HCT116 (cell line): ENCODE results near the gene ARL2. TPM values are rescaled to one million over a fixed set of nuclear protein-coding genes. Genes with fewer than 3 reads are reported as not detected.
A peak's percentile ranks its signal among the peaks of the same experiment; 100 is the strongest.

Experiments used
- ATAC-seq: fragments of 200-7000 bp; cut with Tn5 transposase; 2 replicates; pipeline ENCODE4 v1.9.1; 2020; ENCODE audit warnings: mild to moderate bottlenecking, moderate library complexity
- BruUV-seq: library from RNA; stranded (reverse); fragments of 400-500 nt; replicated peaks from 2 replicates; lab custom pipeline; 2021; lab: Mats Ljungman, UMichigan
- CTCF ChIA-PET: fragments of 300-600 bp; sonication (Branson Sonifier 250); formaldehyde crosslinking; loops from one replicate; lab custom pipeline; 2021; ENCODE audit warnings: antibody characterized with exemption; lab: Charles Lee
- POLR2A ChIA-PET: fragments of 300-600, 350-600 bp; sonication (Branson Sonifier 250); formaldehyde crosslinking; loops from one replicate; lab custom pipeline; 2021; ENCODE audit warnings: antibody characterized with exemption; lab: Charles Lee
- RAD21 ChIA-PET, 2 experiments: fragments of 300-600 bp; sonication (Branson Sonifier 250); formaldehyde crosslinking; loops; one replicate each; lab custom pipeline; 2023; ENCODE audit warnings: low total read pairs in 2 of 2; ENCODE audit not compliant: uncharacterized antibody in 2 of 2, unreplicated experiment in 2 of 2, low non-redundant PET in 1 of 2; lab: Charles Lee
- DNase-seq: peaks from one replicate; pipeline ENCODE4 v3.0.0-alpha.2; 2010; ENCODE audit warnings: low read depth, low spot score
- H2AFZ ChIP-seq: fragments of 200-600 bp; shearing (Covaris generic), sonication (generic); 2 replicates; pipeline ENCODE4 v1.6.1; 2017; ENCODE audit warnings: low read depth, mixed run types, mixed read lengths, antibody characterized with exemption, low read length; ENCODE audit not compliant: poor library complexity, severe bottlenecking
- H3K27ac ChIP-seq: 2 replicates; pipeline ENCODE4 v1.5.1; 2012; ENCODE audit warnings: low read depth, low read length
- H3K27me3 ChIP-seq: fragments of 200-600 bp; sonication (generic); 2 replicates; pipeline ENCODE4 v1.6.1; 2016; ENCODE audit warnings: mixed run types, low read length, mixed read lengths; ENCODE audit not compliant: insufficient read depth
- H3K36me3 ChIP-seq, 2 experiments: fragments of 200-500 bp in 1 of 2; fragments of 200-600 bp in 1 of 2; sonication (Bioruptor generic) in 1 of 2; sonication (generic) in 1 of 2; 2 replicates each; pipeline versions ENCODE4 v1.5.1 to v1.6.1; 2014 to 2016; ENCODE audit warnings: low read length in 2 of 2, inconsistent platforms in 1 of 2, mixed read lengths in 1 of 2, mixed run types in 1 of 2; ENCODE audit not compliant: insufficient read depth in 2 of 2, control insufficient read depth in 1 of 2
- H3K4me1 ChIP-seq, 2 experiments: fragments of 200-600 bp in 1 of 2; sonication (generic) in 1 of 2; 2 replicates each; pipeline versions ENCODE4 v1.5.1 to v1.6.1; 2012 to 2017; ENCODE audit warnings: low read length in 2 of 2, inconsistent platforms in 1 of 2, mild to moderate bottlenecking in 1 of 2, mixed read lengths in 1 of 2, mixed run types in 1 of 2, moderate library complexity in 1 of 2; ENCODE audit not compliant: insufficient read depth in 2 of 2, control insufficient read depth in 1 of 2
- H3K4me2 ChIP-seq: fragments of 200-600 bp; sonication (generic); 2 replicates; pipeline ENCODE4 v1.6.1; 2017; ENCODE audit warnings: mixed run types, low read length, mixed read lengths
- H3K4me3 ChIP-seq, 2 experiments: fragments of 200-600 bp in 1 of 2; sonication (generic) in 1 of 2; replicated peaks in 1 of 2; 2 replicates each; pipeline ENCODE4 v1.5.1; 2011 to 2016; ENCODE audit warnings: low read length in 2 of 2, control low read depth in 1 of 2, low read depth in 1 of 2, mild to moderate bottlenecking in 1 of 2, mixed read lengths in 1 of 2, mixed run types in 1 of 2
- H3K79me2 ChIP-seq: fragments of 200-600 bp; sonication (generic); 2 replicates; pipeline ENCODE4 v1.6.1; 2017; ENCODE audit warnings: mild to moderate bottlenecking, mixed run types, low read length, moderate library complexity, mixed read lengths; ENCODE audit not compliant: insufficient read depth
- H3K9ac ChIP-seq: fragments of 200-600 bp; sonication (generic); 2 replicates; pipeline ENCODE4 v1.6.1; 2016; ENCODE audit warnings: low read length, mixed read lengths
- H3K9me2 ChIP-seq: fragments of 200-600 bp; sonication (generic), shearing (Covaris generic); 2 replicates; pipeline ENCODE4 v1.6.1; 2017; ENCODE audit warnings: mixed run types, mild to moderate bottlenecking, moderate library complexity; ENCODE audit not compliant: insufficient read depth
- H3K9me3 ChIP-seq, 2 experiments: fragments of 200-500 bp in 1 of 2; fragments of 200-600 bp in 1 of 2; sonication (Bioruptor generic) in 1 of 2; sonication (generic) in 1 of 2; 2 replicates each; pipeline ENCODE4 v1.6.1; 2014 to 2017; ENCODE audit warnings: low read length in 2 of 2, mixed read lengths in 2 of 2, inconsistent platforms in 1 of 2, low read depth in 1 of 2, mild to moderate bottlenecking in 1 of 2, mixed run types in 1 of 2, moderate library complexity in 1 of 2; ENCODE audit not compliant: control insufficient read depth in 1 of 2, insufficient read depth in 1 of 2
- H4K20me1 ChIP-seq: fragments of 200-600 bp; sonication (generic), shearing (Covaris generic); 2 replicates; pipeline ENCODE4 v1.6.1; 2017; ENCODE audit warnings: mixed run types, mild to moderate bottlenecking, moderate library complexity; ENCODE audit not compliant: insufficient read depth
- CEBPB ChIP-seq: IDR thresholded peaks from 2 replicates; pipeline ENCODE4 v1.6.1; 2012; ENCODE audit warnings: low read depth
- EGR1 ChIP-seq: IDR thresholded peaks from 2 replicates; pipeline ENCODE4 v1.6.1; 2012; ENCODE audit warnings: low read depth
- ELF1 ChIP-seq: IDR thresholded peaks from 2 replicates; pipeline ENCODE4 v1.6.1; 2012; ENCODE audit warnings: low read depth, borderline replicate concordance
- EZH2 ChIP-seq: fragments of 200-600 bp; sonication (generic); IDR thresholded peaks from 2 replicates; pipeline ENCODE4 v1.6.1; 2017; ENCODE audit warnings: antibody characterized with exemption, mixed run types
- FOSL1 ChIP-seq: IDR thresholded peaks from 2 replicates; pipeline ENCODE4 v1.6.1; 2012; ENCODE audit warnings: low read depth
- JUND ChIP-seq: IDR thresholded peaks from 2 replicates; pipeline ENCODE4 v1.6.1; 2012
- POLR2A ChIP-seq: IDR thresholded peaks from 2 replicates; pipeline ENCODE4 v1.7.0; 2011; ENCODE audit warnings: borderline replicate concordance; ENCODE audit not compliant: insufficient read depth, insufficient read length; ENCODE audit errors: extremely low read depth
- POLR2AphosphoS5 ChIP-seq: IDR thresholded peaks from 2 replicates; pipeline ENCODE4 v1.6.1; 2011; ENCODE audit warnings: mild to moderate bottlenecking, low read depth, low read length, moderate library complexity
- RAD21 ChIP-seq: IDR thresholded peaks from 2 replicates; pipeline ENCODE4 v1.6.1; 2012; ENCODE audit warnings: low read depth, mild to moderate bottlenecking
- SIN3A ChIP-seq: IDR thresholded peaks from 2 replicates; pipeline ENCODE4 v1.6.1; 2012; ENCODE audit warnings: low read depth
- SP1 ChIP-seq: IDR thresholded peaks from 2 replicates; pipeline ENCODE4 v1.6.1; 2012; ENCODE audit warnings: low read depth
- TCF7L2 ChIP-seq: IDR thresholded peaks from 2 replicates; pipeline ENCODE4 v1.7.0; 2011; ENCODE audit warnings: borderline replicate concordance, inconsistent platforms; ENCODE audit not compliant: insufficient read depth, insufficient read length; ENCODE audit errors: extremely low read depth
- ZNF274 ChIP-seq: fragments of 200-500 bp; sonication (Bioruptor generic); IDR thresholded peaks from 2 replicates; pipeline ENCODE4 v1.6.1; 2014; ENCODE audit warnings: mild to moderate bottlenecking, low read depth, low read length, inconsistent platforms
- intact Hi-C: fragments of 100-400 bp; cut with micrococcal nuclease; formaldehyde crosslinking; loops from 2 replicates; pipeline ENCODE4 v1.10.0; 2022
- total RNA-seq: library from RNA; stranded (reverse); gene quantifications from one replicate; pipeline ENCODE4 v1.2.1, GENCODE V29; 2021; ENCODE audit not compliant: unreplicated experiment
- TF ChIP-seq, protein P1 (sequence below), 3 experiments: fragments of 200-600 bp in 1 of 3; sonication (generic) in 1 of 3; IDR thresholded peaks in 2 of 3; conservative IDR thresholded peaks in 1 of 3; 2 replicates each; pipeline ENCODE4 v1.5.1; 2012 to 2017; ENCODE audit warnings: low read depth in 2 of 3, low read length in 2 of 3, antibody characterized with exemption in 1 of 3, borderline replicate concordance in 1 of 3, control low read depth in 1 of 3, mild to moderate bottlenecking in 1 of 3, mixed read lengths in 1 of 3, mixed run types in 1 of 3, moderate library complexity in 1 of 3; ENCODE audit not compliant: insufficient read depth in 1 of 3
- TF ChIP-seq, protein P2 (sequence below): IDR thresholded peaks from 2 replicates; pipeline ENCODE4 v1.6.1; 2012
- TF ChIP-seq, protein P3 (sequence below): IDR thresholded peaks from 2 replicates; pipeline ENCODE4 v1.6.1; 2012
- TF ChIP-seq, protein P4 (sequence below): IDR thresholded peaks from 2 replicates; pipeline ENCODE4 v1.6.1; 2011; ENCODE audit warnings: mild to moderate bottlenecking, low read length, moderate library complexity; ENCODE audit not compliant: insufficient replicate concordance; ENCODE audit errors: extremely low read depth
- TF ChIP-seq, protein P5 (sequence below): IDR thresholded peaks from 2 replicates; pipeline ENCODE4 v1.6.1; 2012; ENCODE audit warnings: low read depth

Gene ARL2
- total RNA-seq, 1 experiment from 2014 or later = 68.7 TPM

DNA sequence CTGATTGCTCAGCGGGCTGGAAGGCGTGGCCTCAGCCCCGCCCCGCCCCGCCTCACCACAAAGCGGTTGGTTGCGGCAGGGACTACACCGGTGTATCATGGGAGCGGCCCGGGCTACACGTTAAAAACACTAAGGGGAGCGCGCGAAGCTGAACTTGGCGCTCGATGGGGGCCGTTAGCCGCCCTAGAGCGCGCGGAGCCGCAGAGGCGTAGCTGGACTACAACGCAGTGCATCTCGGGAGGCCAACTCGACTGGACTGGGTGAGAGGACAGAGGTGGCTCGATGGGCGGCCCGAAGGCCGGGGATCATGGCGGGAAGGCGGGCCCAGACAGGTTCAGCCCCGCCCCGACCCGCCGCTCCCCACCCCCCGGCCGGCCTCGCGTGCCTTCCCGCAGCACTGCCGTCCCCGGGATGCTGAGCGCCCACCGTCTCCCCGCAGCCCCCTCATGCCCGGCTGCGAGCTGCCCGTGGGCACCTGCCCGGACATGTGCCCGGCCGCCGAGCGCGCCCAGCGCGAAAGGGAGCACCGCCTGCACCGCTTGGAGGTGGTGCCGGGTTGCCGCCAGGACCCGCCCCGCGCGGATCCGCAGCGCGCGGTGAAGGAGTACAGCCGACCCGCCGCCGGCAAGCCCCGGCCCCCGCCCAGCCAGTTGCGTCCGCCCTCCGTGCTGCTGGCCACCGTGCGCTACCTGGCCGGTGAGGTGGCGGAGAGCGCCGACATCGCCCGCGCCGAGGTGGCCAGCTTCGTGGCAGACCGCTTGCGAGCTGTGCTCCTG, 27.1 kb downstream of the ARL2 start, which contains the start of gene SAC3D1:
SAC3D1 (plus strand) TSS at position 364 of the 776 bp plus-strand sequence; CDS start at position 447, 83 bp downstream.
- no peaks in the 10 kb centered on the region for H3K9me2 ChIP-seq
- H3K36me3 ChIP-seq = peaks cover 2 to 8% of the 10 kb centered on the region in 2 experiments; a peak in 2 of 4 replicates
- no peaks in the 10 kb centered on the region for H4K20me1 ChIP-seq
- no peak for TF ChIP-seq RAD21
- TF ChIP-seq, protein P1, sequence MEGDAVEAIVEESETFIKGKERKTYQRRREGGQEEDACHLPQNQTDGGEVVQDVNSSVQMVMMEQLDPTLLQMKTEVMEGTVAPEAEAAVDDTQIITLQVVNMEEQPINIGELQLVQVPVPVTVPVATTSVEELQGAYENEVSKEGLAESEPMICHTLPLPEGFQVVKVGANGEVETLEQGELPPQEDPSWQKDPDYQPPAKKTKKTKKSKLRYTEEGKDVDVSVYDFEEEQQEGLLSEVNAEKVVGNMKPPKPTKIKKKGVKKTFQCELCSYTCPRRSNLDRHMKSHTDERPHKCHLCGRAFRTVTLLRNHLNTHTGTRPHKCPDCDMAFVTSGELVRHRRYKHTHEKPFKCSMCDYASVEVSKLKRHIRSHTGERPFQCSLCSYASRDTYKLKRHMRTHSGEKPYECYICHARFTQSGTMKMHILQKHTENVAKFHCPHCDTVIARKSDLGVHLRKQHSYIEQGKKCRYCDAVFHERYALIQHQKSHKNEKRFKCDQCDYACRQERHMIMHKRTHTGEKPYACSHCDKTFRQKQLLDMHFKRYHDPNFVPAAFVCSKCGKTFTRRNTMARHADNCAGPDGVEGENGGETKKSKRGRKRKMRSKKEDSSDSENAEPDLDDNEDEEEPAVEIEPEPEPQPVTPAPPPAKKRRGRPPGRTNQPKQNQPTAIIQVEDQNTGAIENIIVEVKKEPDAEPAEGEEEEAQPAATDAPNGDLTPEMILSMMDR (IDR thresholded peaks at IDR 0.05 in 2 of 3, conservative IDR thresholded peaks at IDR 0.05 in 1 of 3; ENCODE audit: borderline replicate concordance in 1 of 3, insufficient read depth in 1 of 3, low read depth in 2 of 3, low read length in 2 of 3) = no peak
- TF ChIP-seq TCF7L2 = peak; percentile 8
- TF ChIP-seq FOSL1 = no peak
- TF ChIP-seq, protein P2, sequence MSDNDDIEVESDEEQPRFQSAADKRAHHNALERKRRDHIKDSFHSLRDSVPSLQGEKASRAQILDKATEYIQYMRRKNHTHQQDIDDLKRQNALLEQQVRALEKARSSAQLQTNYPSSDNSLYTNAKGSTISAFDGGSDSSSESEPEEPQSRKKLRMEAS = peak; percentile 84
- TF ChIP-seq ZNF274 = no peak
- no peak for TF ChIP-seq CEBPB
- TF ChIP-seq SIN3A = peak; percentile 40; the same call in 1 of the 2 replicates
- TF ChIP-seq, protein P3, sequence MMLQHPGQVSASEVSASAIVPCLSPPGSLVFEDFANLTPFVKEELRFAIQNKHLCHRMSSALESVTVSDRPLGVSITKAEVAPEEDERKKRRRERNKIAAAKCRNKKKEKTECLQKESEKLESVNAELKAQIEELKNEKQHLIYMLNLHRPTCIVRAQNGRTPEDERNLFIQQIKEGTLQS = no peak
- no peak for TF ChIP-seq ELF1
- TF ChIP-seq, protein P4, sequence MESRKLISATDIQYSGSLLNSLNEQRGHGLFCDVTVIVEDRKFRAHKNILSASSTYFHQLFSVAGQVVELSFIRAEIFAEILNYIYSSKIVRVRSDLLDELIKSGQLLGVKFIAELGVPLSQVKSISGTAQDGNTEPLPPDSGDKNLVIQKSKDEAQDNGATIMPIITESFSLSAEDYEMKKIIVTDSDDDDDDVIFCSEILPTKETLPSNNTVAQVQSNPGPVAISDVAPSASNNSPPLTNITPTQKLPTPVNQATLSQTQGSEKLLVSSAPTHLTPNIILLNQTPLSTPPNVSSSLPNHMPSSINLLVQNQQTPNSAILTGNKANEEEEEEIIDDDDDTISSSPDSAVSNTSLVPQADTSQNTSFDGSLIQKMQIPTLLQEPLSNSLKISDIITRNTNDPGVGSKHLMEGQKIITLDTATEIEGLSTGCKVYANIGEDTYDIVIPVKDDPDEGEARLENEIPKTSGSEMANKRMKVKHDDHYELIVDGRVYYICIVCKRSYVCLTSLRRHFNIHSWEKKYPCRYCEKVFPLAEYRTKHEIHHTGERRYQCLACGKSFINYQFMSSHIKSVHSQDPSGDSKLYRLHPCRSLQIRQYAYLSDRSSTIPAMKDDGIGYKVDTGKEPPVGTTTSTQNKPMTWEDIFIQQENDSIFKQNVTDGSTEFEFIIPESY = no peak
- TF ChIP-seq JUND = no peak
- TF ChIP-seq SP1 = peak; percentile 60
- TF ChIP-seq POLR2AphosphoS5 = peak; percentile 78
- no peak for TF ChIP-seq EGR1
- no peak for TF ChIP-seq EZH2
- TF ChIP-seq POLR2A = peak; percentile 12
- TF ChIP-seq, protein P5, sequence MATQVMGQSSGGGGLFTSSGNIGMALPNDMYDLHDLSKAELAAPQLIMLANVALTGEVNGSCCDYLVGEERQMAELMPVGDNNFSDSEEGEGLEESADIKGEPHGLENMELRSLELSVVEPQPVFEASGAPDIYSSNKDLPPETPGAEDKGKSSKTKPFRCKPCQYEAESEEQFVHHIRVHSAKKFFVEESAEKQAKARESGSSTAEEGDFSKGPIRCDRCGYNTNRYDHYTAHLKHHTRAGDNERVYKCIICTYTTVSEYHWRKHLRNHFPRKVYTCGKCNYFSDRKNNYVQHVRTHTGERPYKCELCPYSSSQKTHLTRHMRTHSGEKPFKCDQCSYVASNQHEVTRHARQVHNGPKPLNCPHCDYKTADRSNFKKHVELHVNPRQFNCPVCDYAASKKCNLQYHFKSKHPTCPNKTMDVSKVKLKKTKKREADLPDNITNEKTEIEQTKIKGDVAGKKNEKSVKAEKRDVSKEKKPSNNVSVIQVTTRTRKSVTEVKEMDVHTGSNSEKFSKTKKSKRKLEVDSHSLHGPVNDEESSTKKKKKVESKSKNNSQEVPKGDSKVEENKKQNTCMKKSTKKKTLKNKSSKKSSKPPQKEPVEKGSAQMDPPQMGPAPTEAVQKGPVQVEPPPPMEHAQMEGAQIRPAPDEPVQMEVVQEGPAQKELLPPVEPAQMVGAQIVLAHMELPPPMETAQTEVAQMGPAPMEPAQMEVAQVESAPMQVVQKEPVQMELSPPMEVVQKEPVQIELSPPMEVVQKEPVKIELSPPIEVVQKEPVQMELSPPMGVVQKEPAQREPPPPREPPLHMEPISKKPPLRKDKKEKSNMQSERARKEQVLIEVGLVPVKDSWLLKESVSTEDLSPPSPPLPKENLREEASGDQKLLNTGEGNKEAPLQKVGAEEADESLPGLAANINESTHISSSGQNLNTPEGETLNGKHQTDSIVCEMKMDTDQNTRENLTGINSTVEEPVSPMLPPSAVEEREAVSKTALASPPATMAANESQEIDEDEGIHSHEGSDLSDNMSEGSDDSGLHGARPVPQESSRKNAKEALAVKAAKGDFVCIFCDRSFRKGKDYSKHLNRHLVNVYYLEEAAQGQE = no peak
- H3K27ac ChIP-seq = peak within 1 kb of the TSS; percentile 97
- CTCF ChIA-PET = interaction anchor here (1.6 to 1.7 kb wide), 2 partner anchors 27 kb away, joined by 4 to 9 read pairs; partner anchors contain the start of gene ARL2
- RAD21 ChIA-PET = no interaction called here
- H3K9me3 ChIP-seq = no peaks in the 10 kb centered on the region
- H3K27me3 ChIP-seq = no peaks in the 10 kb centered on the region
- BruUV-seq = no TSS peak
- H3K79me2 ChIP-seq = peaks cover 25% of the 10 kb centered on the region
- POLR2A ChIA-PET = interaction anchor here (0.9 to 1.7 kb wide), 3 partner anchors 10 to 71 kb away, joined by 4 to 5 read pairs (median 5); partner anchors contain the start of gene TM7SF2
- peak; percentile 91 for ATAC-seq
- H2AFZ ChIP-seq = no peak within 1 kb of the TSS
- H3K4me2 ChIP-seq = peak within 1 kb of the TSS; percentile 92
- peak; percentile 95 for DNase-seq
- peak within 1 kb of the TSS; percentile 83 to 92 for H3K4me3 ChIP-seq
- peaks cover 32 to 38% of the 10 kb centered on the region in 2 experiments for H3K4me1 ChIP-seq
- H3K9ac ChIP-seq = peak within 1 kb of the TSS; percentile 91
- intact Hi-C loops = loop anchor here (5.0 kb wide), 1 partner anchor 41 kb away; the partner anchor contains the start of genes CDCA5 and ZFPL1
